CD4-positive, alpha-beta T cell (primary cell): ENCODE data around the gene NEBL. TPM values are rescaled to one million over a fixed set of nuclear protein-coding genes. Genes with fewer than 3 reads are reported as not detected.

Source experiments
- ATAC-seq: fragments of 200-7000 bp; cut with Tn5 transposase; one replicate; pipeline ENCODE4 v1.10.0; 2022; ENCODE audit warnings: mild to moderate bottlenecking; ENCODE audit not compliant: poor library complexity
- CTCF ChIA-PET: fragments of 350-600 bp; sonication (Branson Sonifier 250); formaldehyde crosslinking; loops from one replicate; lab custom pipeline; 2021; ENCODE audit warnings: antibody characterized with exemption, inconsistent platforms; lab: Charles Lee
- POLR2A ChIA-PET: fragments of 350-600 bp; sonication (Branson Sonifier 250); formaldehyde crosslinking; loops from one replicate; lab custom pipeline; 2021; ENCODE audit warnings: antibody characterized with exemption, inconsistent platforms; lab: Charles Lee
- DNase-seq, 14 experiments: peaks; one replicate each; pipeline ENCODE4 v3.0.0-alpha.2; 2013 to 2020; ENCODE audit warnings: mixed read lengths in 2 of 14
- H3K27ac ChIP-seq, 2 donors: one replicate each; pipeline versions ENCODE4 v1.5.1 to v1.7.0; 2013; ENCODE audit warnings: low read length in 2 of 2, low read depth in 1 of 2, mild to moderate bottlenecking in 1 of 2
- H3K27me3 ChIP-seq, 2 experiments: 1 replicate in 1 of 2; 2 replicates in 1 of 2; pipeline versions ENCODE4 v1.6.1 to v1.7.0; 2013; ENCODE audit warnings: low read length in 2 of 2, control low read depth in 1 of 2, mild to moderate bottlenecking in 1 of 2, moderate library complexity in 1 of 2; ENCODE audit not compliant: insufficient read depth in 2 of 2, control insufficient read depth in 1 of 2
- H3K36me3 ChIP-seq: one replicate; pipeline ENCODE4 v1.6.1; 2013; ENCODE audit warnings: low read length, control low read depth; ENCODE audit not compliant: insufficient read depth
- H3K4me1 ChIP-seq: one replicate; pipeline ENCODE4 v1.6.1; 2013; ENCODE audit warnings: low read length, control low read depth; ENCODE audit not compliant: insufficient read depth
- H3K4me3 ChIP-seq: one replicate; pipeline ENCODE4 v1.5.1; 2013; ENCODE audit warnings: mild to moderate bottlenecking, low read length, moderate library complexity
- H3K9me3 ChIP-seq, 2 experiments: 1 replicate in 1 of 2; 2 replicates in 1 of 2; pipeline versions ENCODE4 v1.6.1 to v1.7.0; 2013; ENCODE audit warnings: low read length in 2 of 2, mild to moderate bottlenecking in 2 of 2, control low read depth in 1 of 2, moderate library complexity in 1 of 2; ENCODE audit not compliant: control insufficient read depth in 1 of 2, insufficient read depth in 1 of 2
- H3K27ac Mint-ChIP-seq: one replicate; pipeline ENCODE4 v1.8.0; 2020; ENCODE audit warnings: mixed read lengths
- H3K27me3 Mint-ChIP-seq: one replicate; pipeline ENCODE4 v1.8.0; 2021; ENCODE audit warnings: mixed read lengths
- H3K36me3 Mint-ChIP-seq: one replicate; pipeline ENCODE4 v1.8.0; 2021; ENCODE audit warnings: low read depth, mixed read lengths
- H3K4me1 Mint-ChIP-seq: one replicate; pipeline ENCODE4 v1.8.0; 2021; ENCODE audit warnings: low read depth, mixed read lengths
- H3K4me3 Mint-ChIP-seq: one replicate; pipeline ENCODE4 v1.8.0; 2020; ENCODE audit warnings: mild to moderate bottlenecking, mixed read lengths
- H3K9me3 Mint-ChIP-seq: one replicate; pipeline ENCODE4 v1.8.0; 2020; ENCODE audit warnings: mixed read lengths
- intact Hi-C, 2 experiments: fragments of 100-400 bp; cut with DNase I in 1 of 2; cut with micrococcal nuclease in 1 of 2; formaldehyde crosslinking; loops; one replicate each; pipeline versions ENCODE4 v1.15.1 to v1.9.0; 2023 to 2025; cut with DNase I, micrococcal nuclease
- total RNA-seq, 174 experiments: library from RNA in 2 of 174; stranded (reverse) in 2 of 174; gene quantifications; one replicate each; pipeline ENCODE4 v1.2.3 and lab custom pipeline; 2021 to 2026
- TF ChIP-seq, protein P1 (sequence below): fragments of 200-600 bp; IDR thresholded peaks from one replicate; pipeline ENCODE4 v1.8.0; 2022; ENCODE audit warnings: antibody characterized with exemption, mild to moderate bottlenecking

NEBL gene
- total RNA-seq, 2 experiments from 2014 or later: 0.17 to 0.22 TPM

- TF ChIP-seq, protein P1, sequence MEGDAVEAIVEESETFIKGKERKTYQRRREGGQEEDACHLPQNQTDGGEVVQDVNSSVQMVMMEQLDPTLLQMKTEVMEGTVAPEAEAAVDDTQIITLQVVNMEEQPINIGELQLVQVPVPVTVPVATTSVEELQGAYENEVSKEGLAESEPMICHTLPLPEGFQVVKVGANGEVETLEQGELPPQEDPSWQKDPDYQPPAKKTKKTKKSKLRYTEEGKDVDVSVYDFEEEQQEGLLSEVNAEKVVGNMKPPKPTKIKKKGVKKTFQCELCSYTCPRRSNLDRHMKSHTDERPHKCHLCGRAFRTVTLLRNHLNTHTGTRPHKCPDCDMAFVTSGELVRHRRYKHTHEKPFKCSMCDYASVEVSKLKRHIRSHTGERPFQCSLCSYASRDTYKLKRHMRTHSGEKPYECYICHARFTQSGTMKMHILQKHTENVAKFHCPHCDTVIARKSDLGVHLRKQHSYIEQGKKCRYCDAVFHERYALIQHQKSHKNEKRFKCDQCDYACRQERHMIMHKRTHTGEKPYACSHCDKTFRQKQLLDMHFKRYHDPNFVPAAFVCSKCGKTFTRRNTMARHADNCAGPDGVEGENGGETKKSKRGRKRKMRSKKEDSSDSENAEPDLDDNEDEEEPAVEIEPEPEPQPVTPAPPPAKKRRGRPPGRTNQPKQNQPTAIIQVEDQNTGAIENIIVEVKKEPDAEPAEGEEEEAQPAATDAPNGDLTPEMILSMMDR: no peak
- Histone ChIP-seq H3K27ac (no peak overlapping the region), H3K36me3 (no peaks in the 10 kb centered on the region), H3K4me1 (no peaks in the 10 kb centered on the region), H3K4me3 (no peak overlapping the region), H3K9me3 (no peaks in the 10 kb centered on the region), H3K27me3 (no peaks in the 10 kb centered on the region)
- H3K4me3 Mint-ChIP-seq: no peak overlapping the region
- ATAC-seq (no peak), DNase-seq (no peak)
- no peaks in the 10 kb centered on the region for H3K36me3 Mint-ChIP-seq
- no peaks in the 10 kb centered on the region for H3K4me1 Mint-ChIP-seq
- no peaks in the 10 kb centered on the region for H3K9me3 Mint-ChIP-seq
- CTCF ChIA-PET: no interaction called here
- no peaks in the 10 kb centered on the region for H3K27me3 Mint-ChIP-seq
- intact Hi-C loops: no loop called here
- H3K27ac Mint-ChIP-seq: no peak overlapping the region
- POLR2A ChIA-PET: no interaction called here
Observed at GRCh38 chr10:20814116-20814515, 83.0 kb downstream of the NEBL start.

- intact Hi-C loops: no loop called here
- Mint-ChIP-seq H3K4me1 (no peaks in the 10 kb centered on the region), H3K27ac (no peak overlapping the region), H3K9me3 (no peaks in the 10 kb centered on the region), H3K27me3 (no peaks in the 10 kb centered on the region), H3K36me3 (no peaks in the 10 kb centered on the region), H3K4me3 (no peak overlapping the region)
- no peaks in the 10 kb centered on the region for H3K4me1 ChIP-seq
- ATAC-seq (no peak), DNase-seq (no peak)
- peaks cover 0 to 4% of the 10 kb centered on the region in 2 experiments for H3K9me3 ChIP-seq
- TF ChIP-seq, protein P1: no peak
- no peak overlapping the region for H3K27ac ChIP-seq
- no peak overlapping the region for H3K4me3 ChIP-seq
- no peaks in the 10 kb centered on the region for H3K27me3 ChIP-seq
- ChIA-PET CTCF (no interaction called here), POLR2A (no interaction called here)
- no peaks in the 10 kb centered on the region for H3K36me3 ChIP-seq
Observed at GRCh38 chr10:20811131-20811530, 86.0 kb downstream of the NEBL start.

DNA sequence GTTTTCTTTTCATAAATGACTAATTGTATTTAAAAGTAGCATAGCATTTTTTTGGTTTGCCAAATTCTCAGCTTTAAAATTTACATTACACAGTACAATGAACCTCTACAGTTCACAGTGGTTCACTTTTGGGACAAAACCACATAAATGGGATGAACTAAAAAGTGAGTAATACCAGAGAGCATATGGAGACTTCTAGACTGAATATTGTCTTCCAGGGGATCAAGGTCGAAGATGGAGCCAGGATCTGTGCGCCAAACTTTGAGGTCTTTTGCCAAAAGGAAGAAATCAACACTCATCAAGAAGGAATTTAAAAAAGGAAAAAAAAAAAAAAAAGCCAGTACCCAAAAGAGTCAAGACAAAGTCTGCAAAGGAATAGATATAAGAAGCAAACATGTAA, 87.5 kb downstream of the NEBL start:
- H3K4me1 ChIP-seq: no peaks in the 10 kb centered on the region
- ATAC-seq (no peak), DNase-seq (no peak)
- Mint-ChIP-seq H3K9me3 (no peaks in the 10 kb centered on the region), H3K4me1 (no peaks in the 10 kb centered on the region), H3K27ac (no peak overlapping the region), H3K27me3 (no peaks in the 10 kb centered on the region), H3K4me3 (no peak overlapping the region), H3K36me3 (no peaks in the 10 kb centered on the region)
- ChIA-PET POLR2A (no interaction called here), CTCF (no interaction called here)
- no peak overlapping the region for H3K4me3 ChIP-seq
- no peaks in the 10 kb centered on the region for H3K27me3 ChIP-seq
- H3K27ac ChIP-seq: no peak overlapping the region
- no peaks in the 10 kb centered on the region for H3K36me3 ChIP-seq
- TF ChIP-seq, protein P1: no peak
- peaks cover 0 to 4% of the 10 kb centered on the region in 2 experiments for H3K9me3 ChIP-seq
- intact Hi-C loops: no loop called here
